ENCODE measurements around the gene EBF3. TPM values are rescaled to one million over a fixed set of nuclear protein-coding genes. Genes with fewer than 3 reads are reported as not detected.

Gene EBF3
- total and polyA plus RNA-seq, 4 donors: 14.3 to 166 (median 116) TPM

DNA sequence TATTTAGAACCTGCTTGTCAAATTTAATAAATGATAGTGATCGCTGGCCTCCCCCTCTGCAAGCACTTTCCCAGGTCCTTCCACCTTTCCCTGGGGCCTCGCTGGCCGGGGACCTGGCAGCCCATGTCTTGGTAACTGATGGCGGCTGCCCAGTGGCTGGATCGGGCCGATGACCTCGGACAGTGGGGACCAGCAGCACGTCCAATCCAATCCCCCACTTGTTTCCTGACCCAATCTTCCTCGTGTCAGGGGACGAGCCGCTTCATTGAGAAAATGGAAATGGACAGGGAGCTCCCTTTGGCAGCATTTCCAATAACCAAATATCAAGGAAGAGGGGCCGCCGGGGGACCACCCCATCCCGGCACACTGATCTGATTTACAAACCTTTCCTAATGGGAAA, 17.2 kb downstream of the EBF3 start:
- Histone ChIP-seq H3K9me3 (ENCODE audit: control insufficient read depth, insufficient read depth, low read length) (no peaks in the 10 kb centered on the region), H3K36me3 (ENCODE audit: control insufficient read depth, insufficient read depth, low read length) (peaks cover 8% of the 10 kb centered on the region), H3K4me1 (ENCODE audit: control insufficient read depth, insufficient read depth, low read length) (peaks cover 30% of the 10 kb centered on the region), H3K27ac (ENCODE audit: low read depth, low read length) (no peak overlapping the region), H3K4me3 (ENCODE audit: low read depth, low read length) (no peak overlapping the region), H3K27me3 (ENCODE audit: control insufficient read depth, insufficient read depth, low read length) (peaks cover 4% of the 10 kb centered on the region)
- peak in 1 of 6 donors; percentile 6 for DNase-seq (ENCODE audit: low read depth in 4 of 6, low spot score in 6 of 6)
- 74% methylated on average over 5 of the region's 14 CpGs for WGBS (ENCODE audit: insufficient coverage)

DNA sequence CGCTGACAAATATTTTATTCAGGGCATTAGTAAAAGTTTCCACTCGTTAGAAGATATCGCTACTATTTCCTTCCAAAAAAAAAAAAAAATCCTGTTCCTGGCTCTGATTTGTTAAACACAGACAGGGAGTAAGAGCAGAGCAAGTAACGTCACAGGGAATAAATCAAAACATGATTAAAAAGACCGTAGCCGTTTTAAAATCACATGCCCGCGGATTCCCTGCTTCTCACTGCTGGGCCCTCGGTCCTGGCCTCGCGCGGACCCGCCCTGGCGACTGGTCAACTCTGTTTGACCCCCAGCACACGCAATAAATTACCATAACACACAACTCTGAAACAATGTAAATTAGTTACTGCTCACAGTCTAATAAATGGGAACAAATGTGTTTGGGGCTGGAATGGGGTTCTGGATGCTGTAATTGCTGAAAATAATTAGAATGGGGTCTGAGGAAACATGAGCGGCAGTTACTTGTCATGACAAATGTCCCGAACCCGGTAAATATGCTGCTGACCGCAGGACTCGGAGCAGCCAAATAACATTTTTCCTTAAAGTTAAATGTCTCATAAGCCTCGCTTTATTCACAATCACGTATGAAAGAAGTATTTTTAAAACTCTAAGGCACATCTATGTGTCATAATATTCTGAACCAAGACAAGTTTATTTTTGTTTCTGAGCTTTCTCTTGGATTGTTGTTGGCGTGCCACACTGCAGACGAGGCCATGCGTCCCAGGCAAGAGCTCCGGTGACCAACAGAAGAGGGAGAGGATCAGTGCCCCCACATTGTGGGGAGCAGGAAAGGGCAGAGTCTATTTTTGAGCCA, 17.9 kb downstream of the EBF3 start:
- H3K4me3 ChIP-seq (ENCODE audit: low read depth, low read length): no peak overlapping the region
- H3K4me1 ChIP-seq (ENCODE audit: control insufficient read depth, insufficient read depth, low read length): peaks cover 30% of the 10 kb centered on the region
- H3K9me3 ChIP-seq (ENCODE audit: control insufficient read depth, insufficient read depth, low read length): no peaks in the 10 kb centered on the region
- H3K27ac ChIP-seq (ENCODE audit: low read depth, low read length): peak overlapping the region; percentile 61
- DNase-seq (ENCODE audit: low read depth in 4 of 6, low spot score in 6 of 6): peak in 1 of 6 donors; percentile 64
- peaks cover 11% of the 10 kb centered on the region for H3K36me3 ChIP-seq (ENCODE audit: control insufficient read depth, insufficient read depth, low read length)
- H3K27me3 ChIP-seq (ENCODE audit: control insufficient read depth, insufficient read depth, low read length): peaks cover 4% of the 10 kb centered on the region
- WGBS (ENCODE audit: insufficient coverage): 55% methylated on average over 12 of the region's 26 CpGs

- H3K4me1 ChIP-seq (ENCODE audit: control insufficient read depth, insufficient read depth, low read length): peaks cover 33% of the 10 kb centered on the region
- H3K36me3 ChIP-seq (ENCODE audit: control insufficient read depth, insufficient read depth, low read length): peaks cover 14% of the 10 kb centered on the region
- 76% methylated on average over 5 of the region's 8 CpGs for WGBS (ENCODE audit: insufficient coverage)
- no peaks in the 10 kb centered on the region for H3K9me3 ChIP-seq (ENCODE audit: control insufficient read depth, insufficient read depth, low read length)
- peak overlapping the region; percentile 61 for H3K27ac ChIP-seq (ENCODE audit: low read depth, low read length)
- H3K27me3 ChIP-seq (ENCODE audit: control insufficient read depth, insufficient read depth, low read length): peaks cover 4% of the 10 kb centered on the region
- peak in 1 of 6 donors; percentile 78 for DNase-seq (ENCODE audit: low read depth in 4 of 6, low spot score in 6 of 6)
- H3K4me3 ChIP-seq (ENCODE audit: low read depth, low read length): no peak overlapping the region
Observed at GRCh38 chr10:129945526-129945925, 18.5 kb downstream of the EBF3 start.

- peaks cover 15% of the 10 kb centered on the region for H3K36me3 ChIP-seq (ENCODE audit: control insufficient read depth, insufficient read depth, low read length)
- no peak overlapping the region for H3K4me3 ChIP-seq (ENCODE audit: low read depth, low read length)
- H3K9me3 ChIP-seq (ENCODE audit: control insufficient read depth, insufficient read depth, low read length): no peaks in the 10 kb centered on the region
- WGBS (ENCODE audit: insufficient coverage): 74% methylated on average over 4 of the region's 6 CpGs
- no peak overlapping the region for H3K27ac ChIP-seq (ENCODE audit: low read depth, low read length)
- H3K4me1 ChIP-seq (ENCODE audit: control insufficient read depth, insufficient read depth, low read length): peaks cover 36% of the 10 kb centered on the region
- H3K27me3 ChIP-seq (ENCODE audit: control insufficient read depth, insufficient read depth, low read length): peaks cover 4% of the 10 kb centered on the region
- no peak for DNase-seq (ENCODE audit: low read depth in 4 of 6, low spot score in 6 of 6)
Observed at GRCh38 chr10:129945064-129945463, 19.0 kb downstream of the EBF3 start.

- WGBS (ENCODE audit: insufficient coverage): 75% methylated on average over 4 of the region's 8 CpGs
- no peaks in the 10 kb centered on the region for H3K9me3 ChIP-seq (ENCODE audit: control insufficient read depth, insufficient read depth, low read length)
- H3K27ac ChIP-seq (ENCODE audit: low read depth, low read length): no peak overlapping the region
- H3K4me1 ChIP-seq (ENCODE audit: control insufficient read depth, insufficient read depth, low read length): peaks cover 38% of the 10 kb centered on the region
- H3K4me3 ChIP-seq (ENCODE audit: low read depth, low read length): no peak overlapping the region
- peaks cover 4% of the 10 kb centered on the region for H3K27me3 ChIP-seq (ENCODE audit: control insufficient read depth, insufficient read depth, low read length)
- peak in 1 of 6 donors; percentile 89 for DNase-seq (ENCODE audit: low read depth in 4 of 6, low spot score in 6 of 6)
- peaks cover 15% of the 10 kb centered on the region for H3K36me3 ChIP-seq (ENCODE audit: control insufficient read depth, insufficient read depth, low read length)
Observed at GRCh38 chr10:129944456-129944855, 19.6 kb downstream of the EBF3 start.

DNA sequence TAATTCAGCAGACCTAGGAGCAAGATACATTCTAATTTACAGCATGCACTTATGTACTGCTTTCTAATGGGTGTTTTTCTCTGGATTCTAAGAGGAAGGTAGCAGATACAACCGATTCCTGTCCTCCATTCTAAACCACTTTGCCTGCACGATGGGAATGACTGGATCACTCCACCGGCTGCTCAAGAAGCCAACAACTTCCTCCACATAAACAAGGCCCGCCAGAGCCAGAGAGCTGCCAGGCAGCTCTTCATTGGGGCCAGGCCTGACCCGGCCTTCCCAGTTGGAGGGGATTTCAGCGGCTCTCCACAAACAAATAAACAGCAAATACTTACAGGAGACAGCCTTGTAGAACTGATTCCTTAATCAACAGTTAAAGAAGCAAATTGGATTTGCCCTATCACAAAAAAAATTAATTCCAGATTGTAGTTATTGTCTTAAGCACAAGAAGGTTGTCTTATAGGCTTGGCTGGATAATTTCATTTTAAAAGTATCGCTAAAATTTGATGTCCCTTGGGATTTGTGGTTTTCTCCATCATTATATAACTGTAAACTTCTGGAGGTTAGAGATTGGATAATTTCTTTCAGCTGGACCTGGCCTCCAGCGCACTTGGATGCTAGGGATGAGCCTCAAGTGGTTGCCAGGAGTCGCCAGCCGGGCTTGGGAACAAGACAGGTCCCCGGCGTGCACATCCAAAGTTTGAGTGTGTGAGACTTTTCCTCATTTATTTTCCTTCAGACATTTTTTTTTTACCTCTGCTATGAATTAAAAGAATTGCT, 20.9 kb downstream of the EBF3 start:
- DNase-seq (ENCODE audit: low read depth in 4 of 6, low spot score in 6 of 6): peak in 1 of 6 donors; percentile 44
- H3K4me1 ChIP-seq (ENCODE audit: control insufficient read depth, insufficient read depth, low read length): peaks cover 43% of the 10 kb centered on the region

DNA sequence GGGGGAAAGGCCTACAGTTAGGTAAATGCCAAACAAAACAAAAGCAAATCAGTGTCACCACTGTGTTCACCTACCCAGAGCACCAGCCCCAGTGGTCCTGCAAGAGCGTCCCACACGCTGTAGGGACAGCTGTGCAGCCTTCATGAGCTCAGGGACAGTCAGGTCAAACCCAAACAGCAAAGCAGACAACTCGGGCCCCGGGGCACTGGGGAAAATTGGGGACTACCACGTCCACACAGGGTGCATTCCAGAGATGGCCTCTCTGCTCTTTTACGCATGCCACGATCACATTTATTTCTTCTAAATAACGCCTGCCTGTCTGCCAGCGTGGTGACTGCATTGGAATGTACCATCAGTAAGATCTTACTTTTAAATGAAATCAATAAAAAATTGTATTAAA, 21.7 kb downstream of the EBF3 start:
- Histone ChIP-seq H3K27me3 (ENCODE audit: control insufficient read depth, insufficient read depth, low read length) (peaks cover 4% of the 10 kb centered on the region), H3K9me3 (ENCODE audit: control insufficient read depth, insufficient read depth, low read length) (no peaks in the 10 kb centered on the region), H3K4me3 (ENCODE audit: low read depth, low read length) (no peak overlapping the region), H3K27ac (ENCODE audit: low read depth, low read length) (no peak overlapping the region), H3K4me1 (ENCODE audit: control insufficient read depth, insufficient read depth, low read length) (peaks cover 47% of the 10 kb centered on the region), H3K36me3 (ENCODE audit: control insufficient read depth, insufficient read depth, low read length) (peaks cover 12% of the 10 kb centered on the region)
- DNase-seq (ENCODE audit: low read depth in 4 of 6, low spot score in 6 of 6): no peak
- WGBS (ENCODE audit: insufficient coverage): 66% methylated on average over 5 of the region's 9 CpGs

More for the DNA sequence above, 20.9 kb downstream of the EBF3 start:
- 34% methylated on average over 4 of the region's 12 CpGs for WGBS (ENCODE audit: insufficient coverage)
- Histone ChIP-seq H3K9me3 (ENCODE audit: control insufficient read depth, insufficient read depth, low read length) (no peaks in the 10 kb centered on the region), H3K27ac (ENCODE audit: low read depth, low read length) (no peak overlapping the region), H3K36me3 (ENCODE audit: control insufficient read depth, insufficient read depth, low read length) (peaks cover 12% of the 10 kb centered on the region), H3K4me3 (ENCODE audit: low read depth, low read length) (no peak overlapping the region), H3K27me3 (ENCODE audit: control insufficient read depth, insufficient read depth, low read length) (peaks cover 4% of the 10 kb centered on the region)

- H3K27ac ChIP-seq (ENCODE audit: low read depth, low read length): peak overlapping the region; percentile 20
- WGBS (ENCODE audit: insufficient coverage): 58% methylated on average over 2 of the region's 4 CpGs
- DNase-seq (ENCODE audit: low read depth in 4 of 6, low spot score in 6 of 6): no peak
- peaks cover 51% of the 10 kb centered on the region for H3K4me1 ChIP-seq (ENCODE audit: control insufficient read depth, insufficient read depth, low read length)
- peaks cover 12% of the 10 kb centered on the region for H3K36me3 ChIP-seq (ENCODE audit: control insufficient read depth, insufficient read depth, low read length)
- no peak overlapping the region for H3K4me3 ChIP-seq (ENCODE audit: low read depth, low read length)
- H3K9me3 ChIP-seq (ENCODE audit: control insufficient read depth, insufficient read depth, low read length): no peaks in the 10 kb centered on the region
- H3K27me3 ChIP-seq (ENCODE audit: control insufficient read depth, insufficient read depth, low read length): peaks cover 4% of the 10 kb centered on the region
Observed at GRCh38 chr10:129942019-129942277, 22.1 kb downstream of the EBF3 start.

DNA sequence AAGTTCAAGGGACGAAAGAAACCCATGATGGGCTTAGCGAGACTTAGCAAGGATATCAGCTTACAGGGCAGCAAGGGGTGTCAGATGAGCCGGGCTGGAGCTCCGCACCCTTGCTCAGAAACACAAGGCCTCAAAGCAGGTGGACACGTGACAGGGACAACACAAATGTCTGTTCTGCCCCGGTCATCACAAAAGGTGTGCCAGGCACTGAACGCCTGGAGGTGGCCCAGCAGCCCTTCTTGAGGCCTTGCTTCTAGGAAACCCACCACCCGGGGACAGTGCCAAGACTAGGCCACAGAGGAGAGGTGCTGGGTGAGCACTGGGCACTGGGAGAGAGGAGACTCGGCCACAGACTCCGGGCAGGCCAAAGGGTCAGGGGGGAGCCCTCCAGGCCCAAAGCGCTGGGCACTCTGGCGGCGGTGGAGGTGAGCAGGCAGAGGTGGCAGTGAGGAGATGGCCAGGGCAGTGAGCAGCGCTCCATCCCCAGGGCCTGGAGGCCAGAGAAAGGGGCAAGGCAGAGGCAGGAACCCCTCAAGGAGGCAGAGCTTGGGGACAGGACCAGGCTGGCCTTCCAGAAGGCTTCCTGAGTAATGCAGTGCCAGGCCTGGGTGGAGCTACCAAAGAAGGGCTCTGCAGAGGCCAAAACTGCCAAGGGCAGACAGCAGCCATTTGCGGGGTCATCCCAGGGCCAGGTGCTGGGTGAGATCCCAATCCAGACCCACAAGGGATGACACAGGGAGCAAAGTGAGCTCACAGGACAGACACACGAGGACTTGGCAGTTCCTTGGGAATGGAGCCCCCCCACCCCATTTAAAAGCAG, 22.7 kb downstream of the EBF3 start:
- peaks cover 4% of the 10 kb centered on the region for H3K27me3 ChIP-seq (ENCODE audit: control insufficient read depth, insufficient read depth, low read length)
- H3K4me1 ChIP-seq (ENCODE audit: control insufficient read depth, insufficient read depth, low read length): peaks cover 56% of the 10 kb centered on the region
- 81% methylated on average over 15 of the region's 16 CpGs for WGBS (ENCODE audit: insufficient coverage)
- DNase-seq (ENCODE audit: low read depth in 4 of 6, low spot score in 6 of 6): no peak
- no peak overlapping the region for H3K4me3 ChIP-seq (ENCODE audit: low read depth, low read length)
- H3K27ac ChIP-seq (ENCODE audit: low read depth, low read length): peak overlapping the region; percentile 20
- peaks cover 16% of the 10 kb centered on the region for H3K36me3 ChIP-seq (ENCODE audit: control insufficient read depth, insufficient read depth, low read length)
- no peaks in the 10 kb centered on the region for H3K9me3 ChIP-seq (ENCODE audit: control insufficient read depth, insufficient read depth, low read length)
